Measurements from ENCODE around the gene MYBPH.

The MYBPH gene

GRCh38 chr1:203175237-203175826, at the start of gene MYBPH:
MYBPH (minus strand) TSS chr1:203175826; CDS start chr1:203175755, 71 bp downstream.
- DNase-seq (ENCODE audit: low read depth), result no peak

DNA sequence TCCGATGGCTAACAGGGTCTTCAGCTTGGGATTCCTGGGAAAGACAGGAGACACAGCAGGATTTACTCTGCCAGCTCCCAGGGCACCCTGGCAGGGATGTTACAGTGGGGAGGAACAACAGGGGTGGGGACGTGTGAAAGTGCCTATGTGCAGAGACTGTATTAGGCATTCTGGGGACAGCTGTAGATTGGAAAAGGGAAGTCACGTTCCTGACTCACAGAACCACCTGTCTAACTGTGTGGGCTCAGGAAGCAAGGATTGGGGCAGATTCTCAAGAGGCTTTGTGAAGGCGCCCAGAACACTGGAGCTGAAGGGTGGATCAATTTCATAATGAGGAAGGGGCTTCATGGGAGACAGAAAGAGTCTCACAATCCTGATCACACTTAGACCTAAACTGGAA, 49.4 kb upstream of the MYBPH start:
- no peak for DNase-seq (ENCODE audit: low read depth)

DNA sequence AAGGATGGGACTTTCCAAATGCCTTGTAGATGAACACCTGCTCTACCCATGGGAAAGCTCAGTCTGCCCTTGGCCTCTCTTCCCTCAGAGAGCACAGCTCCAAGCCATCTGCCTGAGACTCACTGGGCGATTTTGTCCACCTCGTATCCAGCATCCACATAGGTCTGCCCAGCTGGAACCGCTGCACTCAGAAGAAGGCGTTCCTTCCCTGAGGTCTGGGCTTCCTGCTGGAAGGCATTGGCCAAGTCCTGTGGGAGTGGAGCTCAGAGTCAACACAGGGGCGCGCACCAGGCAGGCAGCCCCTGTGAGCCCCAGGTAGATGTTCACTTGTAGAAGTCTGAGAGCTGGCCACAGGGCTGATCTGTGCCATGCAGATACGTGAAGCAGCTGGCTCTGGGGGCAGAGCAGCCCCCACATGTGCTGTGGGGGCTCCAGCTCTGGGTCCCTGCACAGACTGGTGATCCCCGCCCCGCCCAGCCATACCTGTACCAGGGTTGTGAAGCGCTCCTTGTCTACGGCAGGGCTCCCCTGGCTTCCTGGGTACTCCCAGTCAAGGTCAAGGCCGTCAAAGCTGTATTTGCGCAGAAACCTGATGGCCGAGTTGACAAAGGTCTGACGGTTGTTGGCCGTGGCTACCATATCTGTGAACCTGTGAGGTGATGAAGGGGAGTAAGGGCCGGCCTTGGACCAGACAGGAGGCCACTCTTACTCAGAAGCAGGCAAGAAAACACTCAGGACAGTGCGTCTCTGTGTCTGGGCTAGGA, 47.6 kb upstream of the MYBPH start:
- no peak for DNase-seq (ENCODE audit: low read depth)

DNA sequence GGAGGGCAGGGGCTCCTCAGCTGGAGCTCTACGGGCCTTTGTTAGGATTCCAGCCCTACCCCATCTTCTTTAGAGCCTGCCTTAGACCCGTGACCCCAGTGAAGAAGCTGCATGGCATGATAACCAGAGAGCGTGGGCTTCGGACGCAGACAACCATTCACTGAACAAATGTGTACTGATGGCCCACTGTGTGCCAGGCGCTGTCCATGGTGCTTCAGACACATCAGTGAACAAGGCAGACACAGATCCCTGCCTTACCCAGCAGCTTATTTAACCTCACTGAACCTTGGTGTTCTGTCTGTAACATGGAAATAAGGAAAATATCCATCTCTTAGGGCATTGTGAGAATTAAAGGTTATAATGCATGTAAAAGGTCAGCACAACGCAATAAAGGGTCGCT, 44.3 kb upstream of the MYBPH start:
- no peak for DNase-seq (ENCODE audit: low read depth)

- no peak for DNase-seq (ENCODE audit: low read depth)
Observed at GRCh38 chr1:203219171-203219570, 43.5 kb upstream of the MYBPH start.

GRCh38 chr1:203217668-203218067, 42.0 kb upstream of the MYBPH start:
- no peak for DNase-seq (ENCODE audit: low read depth)

DNA sequence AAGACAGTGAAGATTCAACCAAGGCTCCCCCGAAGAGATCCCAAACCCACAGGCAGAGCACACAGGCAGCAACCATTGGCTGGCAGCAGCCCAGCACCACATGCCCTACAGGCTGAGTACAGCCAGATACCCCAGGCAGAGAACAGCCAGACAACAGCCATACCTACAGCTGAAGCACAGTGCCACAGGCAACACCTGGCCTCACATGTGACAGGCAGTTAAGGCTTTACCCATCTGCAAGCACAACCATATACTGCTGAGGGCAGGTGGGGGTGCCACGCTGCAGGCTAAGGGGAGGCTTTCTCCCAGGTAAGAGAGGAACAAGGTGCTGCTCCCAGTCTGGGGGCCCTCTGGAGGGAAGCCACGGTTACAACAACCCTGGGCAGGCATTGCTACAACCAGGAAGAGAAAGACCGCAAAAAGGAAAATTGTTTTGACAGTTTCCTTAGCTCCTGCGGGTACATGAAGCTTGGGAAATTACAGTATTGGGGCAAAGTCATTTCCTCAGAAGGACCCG, 41.6 kb upstream of the MYBPH start:
- DNase-seq (ENCODE audit: low read depth), result no peak

GRCh38 chr1:203216274-203217138, 40.9 kb upstream of the MYBPH start:
- DNase-seq (ENCODE audit: low read depth), result peak; percentile 55

GRCh38 chr1:203215573-203215972, 39.9 kb upstream of the MYBPH start:
- no peak for DNase-seq (ENCODE audit: low read depth)

DNA sequence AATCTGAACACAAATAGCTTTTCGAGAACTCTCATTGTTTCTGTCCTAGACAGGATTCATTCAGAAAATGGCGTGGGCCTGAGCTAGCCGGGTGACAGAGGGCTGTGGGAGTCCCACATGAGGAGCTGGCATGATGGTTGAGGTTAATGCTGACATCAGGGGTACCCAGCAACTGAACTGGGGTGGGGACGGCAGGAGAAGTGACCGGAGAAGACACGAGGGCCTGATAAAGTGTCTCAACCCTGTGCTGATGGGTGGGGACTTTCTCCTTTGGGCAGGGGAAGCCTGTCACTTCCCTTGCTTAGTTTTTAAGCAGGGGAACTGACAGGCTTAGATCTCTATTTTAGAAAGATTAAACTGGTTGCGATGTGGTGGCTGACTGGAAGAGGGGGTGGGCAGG, 39.2 kb upstream of the MYBPH start:
- no peak for DNase-seq (ENCODE audit: low read depth)

- DNase-seq (ENCODE audit: low read depth), result no peak
Observed at GRCh38 chr1:203213126-203213525, 37.5 kb upstream of the MYBPH start.

- no peak for DNase-seq (ENCODE audit: low read depth)
Observed at GRCh38 chr1:203211812-203212211, 36.2 kb upstream of the MYBPH start.

DNA sequence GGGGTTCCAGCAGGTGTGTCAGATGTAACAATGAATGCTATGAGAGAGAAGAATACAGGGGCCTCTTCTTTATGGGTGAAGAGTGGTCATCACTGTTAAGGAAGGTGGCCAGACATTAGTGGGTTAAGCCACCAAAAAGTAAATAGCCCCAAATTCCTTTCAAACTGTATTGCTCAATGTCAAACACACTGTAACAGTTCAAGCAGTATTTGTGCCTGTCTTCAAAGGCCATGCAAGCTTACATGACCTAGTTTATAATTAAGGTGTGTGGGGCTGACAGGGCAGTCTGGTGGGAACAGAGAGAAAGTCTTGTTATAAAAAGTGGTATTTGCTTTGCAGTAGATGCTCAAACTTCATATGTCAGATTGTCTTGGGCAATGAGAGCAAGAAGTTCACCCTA, 35.4 kb upstream of the MYBPH start:
- DNase-seq (ENCODE audit: low read depth), result no peak

- no peak for DNase-seq (ENCODE audit: low read depth)
Observed at GRCh38 chr1:203210350-203210749, 34.7 kb upstream of the MYBPH start.

DNA sequence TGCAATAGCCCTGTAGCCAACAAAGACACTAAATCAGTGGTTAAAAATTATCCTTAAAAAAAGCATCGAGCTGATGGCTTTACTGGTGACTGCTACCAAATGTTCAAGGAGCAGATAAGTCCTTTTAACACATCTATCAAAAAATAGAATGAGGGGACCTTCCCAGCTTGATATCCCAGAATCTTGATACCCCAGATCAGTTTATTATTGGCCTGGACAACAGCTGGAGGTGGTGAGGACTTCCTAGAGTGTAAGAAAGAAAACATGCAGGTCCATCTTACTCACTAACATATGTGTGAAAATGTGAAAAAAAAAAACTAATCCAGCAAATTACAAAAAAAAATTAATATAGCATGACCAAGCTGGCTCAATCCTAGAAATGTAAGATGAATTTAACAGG, 32.6 kb upstream of the MYBPH start:
- DNase-seq (ENCODE audit: low read depth), result no peak

GRCh38 chr1:203207751-203208150, 32.1 kb upstream of the MYBPH start:
- DNase-seq (ENCODE audit: low read depth), result no peak

- DNase-seq (ENCODE audit: low read depth), result no peak
Observed at GRCh38 chr1:203206129-203206687, 30.6 kb upstream of the MYBPH start.

DNA sequence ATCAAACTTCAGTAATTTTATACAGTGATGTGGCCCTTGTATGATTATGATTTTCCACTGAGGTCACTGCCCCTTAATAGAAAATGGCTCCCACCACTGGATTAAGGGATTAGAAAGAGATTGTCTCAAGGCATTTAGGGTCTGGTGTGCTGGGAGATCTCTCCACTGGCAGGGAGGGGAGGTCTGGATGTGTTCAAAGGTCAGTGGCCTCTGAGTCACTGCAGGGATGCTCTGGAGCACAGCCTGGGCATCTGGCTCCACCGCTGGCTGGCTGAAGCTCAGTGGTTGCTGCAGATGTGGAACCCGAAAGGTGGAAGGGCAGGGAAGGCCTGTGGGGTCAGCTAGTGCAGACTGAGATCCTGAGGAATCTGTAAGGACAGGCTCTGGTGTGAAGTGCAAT, 29.1 kb upstream of the MYBPH start:
- DNase-seq (ENCODE audit: low read depth), result no peak

- no peak for DNase-seq (ENCODE audit: low read depth)
Observed at GRCh38 chr1:203202431-203203245, 27.0 kb upstream of the MYBPH start.

GRCh38 chr1:203201516-203202205, 26.0 kb upstream of the MYBPH start:
- DNase-seq (ENCODE audit: low read depth), result no peak

DNA sequence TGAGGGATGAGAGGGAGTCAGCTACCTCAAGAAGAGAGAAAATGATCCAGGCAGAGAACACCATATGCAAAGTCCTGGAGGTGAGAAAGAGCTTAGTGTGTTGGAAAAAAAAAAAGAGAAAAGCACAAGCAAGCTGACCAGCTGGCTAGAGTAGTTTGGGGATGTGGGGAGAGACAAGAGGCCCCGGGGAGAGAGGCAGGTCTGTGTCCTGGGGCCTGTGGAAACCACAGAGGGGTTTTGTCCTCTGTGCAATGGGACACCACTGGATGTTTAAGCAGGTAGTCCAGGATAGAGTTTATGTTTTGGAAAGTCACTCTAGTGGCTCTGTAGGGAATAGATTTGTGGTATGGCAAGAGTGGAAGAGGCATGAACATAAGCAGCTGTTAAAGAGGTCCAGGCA, 25.3 kb upstream of the MYBPH start:
- DNase-seq (ENCODE audit: low read depth), result no peak

All from activated T-cell treated with anti-CD3 and anti-CD28 coated beads for 24 hours (primary cell).